Measurements from ENCODE around the gene PRKCD.

DNA sequence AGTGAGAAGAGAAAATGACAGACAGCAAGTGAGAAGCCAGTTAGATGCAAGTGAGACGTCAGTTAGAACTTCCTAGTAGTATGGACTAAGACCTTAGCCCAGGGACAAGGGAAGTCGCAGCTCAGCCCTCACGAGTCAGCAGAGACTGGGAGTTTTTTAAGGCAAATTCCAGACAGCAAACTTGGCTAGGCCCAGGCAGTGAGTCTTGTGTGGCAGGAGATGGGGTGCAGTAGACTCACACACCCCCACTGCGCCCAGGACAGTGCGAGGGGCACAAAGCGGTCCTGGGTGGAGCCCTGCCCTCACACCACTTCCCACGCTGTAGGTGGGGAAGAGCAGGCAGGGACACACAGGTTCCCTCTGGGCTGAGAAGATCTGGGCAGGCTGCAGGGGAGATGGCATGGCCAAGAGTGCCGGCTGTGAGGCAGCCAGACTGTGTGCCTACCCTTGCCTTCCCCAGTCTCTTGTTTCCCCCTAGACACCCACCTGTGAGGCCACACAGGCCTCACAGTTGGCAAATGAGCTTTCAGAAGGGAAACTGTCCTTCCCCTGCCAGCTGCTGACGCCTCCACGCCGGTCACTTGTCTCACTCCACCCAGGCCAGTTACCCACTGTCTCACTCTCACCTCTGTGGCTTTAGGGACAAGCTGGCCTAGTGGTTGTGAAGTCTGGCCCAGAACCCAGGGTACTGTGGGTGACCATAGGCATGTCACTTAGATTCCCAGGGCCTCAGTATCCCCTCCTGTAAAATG lies 13.7 kb upstream of the PRKCD start:
- TF ChIP-seq ZNF384 (IDR thresholded peaks at IDR 0.05) = no peak
- TF ChIP-seq TARDBP (IDR thresholded peaks at IDR 0.05) = no peak
- TF ChIP-seq FOXM1 (IDR thresholded peaks at IDR 0.05; ENCODE audit: borderline replicate concordance) = no peak
- no peak for TF ChIP-seq SUZ12 (IDR thresholded peaks at IDR 0.05)
- no peak for TF ChIP-seq FOXK2 (IDR thresholded peaks at IDR 0.05)
- no peak for TF ChIP-seq NFRKB (IDR thresholded peaks at IDR 0.05)
- no peak for TF ChIP-seq BHLHE40 (IDR thresholded peaks at IDR 0.05; ENCODE audit: borderline replicate concordance)
- TF ChIP-seq SP1 (IDR thresholded peaks at IDR 0.05) = no peak
- TF ChIP-seq HDGF (IDR thresholded peaks at IDR 0.05; ENCODE audit: borderline replicate concordance) = no peak
- no peak for TF ChIP-seq L3MBTL2 (conservative IDR thresholded peaks at IDR 0.05)
- no peak for TF ChIP-seq ARNT (IDR thresholded peaks at IDR 0.05)
- TF ChIP-seq, protein P1, sequence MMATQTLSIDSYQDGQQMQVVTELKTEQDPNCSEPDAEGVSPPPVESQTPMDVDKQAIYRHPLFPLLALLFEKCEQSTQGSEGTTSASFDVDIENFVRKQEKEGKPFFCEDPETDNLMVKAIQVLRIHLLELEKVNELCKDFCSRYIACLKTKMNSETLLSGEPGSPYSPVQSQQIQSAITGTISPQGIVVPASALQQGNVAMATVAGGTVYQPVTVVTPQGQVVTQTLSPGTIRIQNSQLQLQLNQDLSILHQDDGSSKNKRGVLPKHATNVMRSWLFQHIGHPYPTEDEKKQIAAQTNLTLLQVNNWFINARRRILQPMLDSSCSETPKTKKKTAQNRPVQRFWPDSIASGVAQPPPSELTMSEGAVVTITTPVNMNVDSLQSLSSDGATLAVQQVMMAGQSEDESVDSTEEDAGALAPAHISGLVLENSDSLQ (IDR thresholded peaks at IDR 0.05) = no peak
